NCI-H2107 treated with DMSO at 0.1 percent for 48 hours (cell line): ENCODE measurements around the gene PARD3B.

Source experiments
- DNase-seq: peaks from one replicate; lab custom pipeline; 2025; ENCODE audit not compliant: unreplicated experiment; lab: John Stamatoyannopoulos, UW

Gene PARD3B

DNA sequence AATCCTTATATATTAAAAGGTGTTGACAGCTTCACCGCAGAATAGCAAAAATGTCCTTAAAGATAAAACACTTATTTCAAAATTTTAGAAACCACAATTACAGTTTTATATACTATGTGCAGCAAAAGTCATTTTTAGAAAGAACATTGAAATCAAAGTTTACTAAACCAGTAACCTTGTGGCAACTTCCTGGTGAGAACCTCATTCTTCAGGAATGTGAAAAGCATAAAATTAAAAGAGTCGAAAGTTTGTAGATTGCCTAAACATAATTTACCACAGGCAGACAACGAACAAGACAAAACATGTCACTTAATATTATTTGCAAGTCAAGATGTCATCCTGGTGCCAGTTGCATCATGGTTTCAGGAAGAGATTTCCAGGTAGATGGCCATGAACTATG lies 1028.7 kb downstream of the PARD3B start:
- no peak for DNase-seq

DNA sequence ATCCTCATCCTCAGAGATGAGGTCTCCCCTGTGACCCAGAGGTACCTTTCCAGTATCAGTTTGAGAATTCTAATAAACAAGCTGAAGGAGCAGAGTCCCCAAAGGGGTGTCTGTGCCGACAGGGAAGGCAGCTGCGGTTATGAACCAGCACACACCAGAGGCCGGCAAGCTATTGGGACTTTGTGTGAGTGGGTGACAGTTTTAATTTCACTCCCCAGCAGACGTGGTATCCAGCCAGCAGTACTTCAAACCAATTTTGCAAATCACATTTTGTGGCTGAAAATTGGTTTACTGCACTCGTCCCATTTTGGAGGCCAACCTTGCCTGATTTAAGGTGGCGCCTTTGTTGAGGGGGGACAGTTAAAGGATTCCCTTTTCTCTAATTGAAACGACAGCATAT lies 1034.1 kb downstream of the PARD3B start:
- no peak for DNase-seq

DNA sequence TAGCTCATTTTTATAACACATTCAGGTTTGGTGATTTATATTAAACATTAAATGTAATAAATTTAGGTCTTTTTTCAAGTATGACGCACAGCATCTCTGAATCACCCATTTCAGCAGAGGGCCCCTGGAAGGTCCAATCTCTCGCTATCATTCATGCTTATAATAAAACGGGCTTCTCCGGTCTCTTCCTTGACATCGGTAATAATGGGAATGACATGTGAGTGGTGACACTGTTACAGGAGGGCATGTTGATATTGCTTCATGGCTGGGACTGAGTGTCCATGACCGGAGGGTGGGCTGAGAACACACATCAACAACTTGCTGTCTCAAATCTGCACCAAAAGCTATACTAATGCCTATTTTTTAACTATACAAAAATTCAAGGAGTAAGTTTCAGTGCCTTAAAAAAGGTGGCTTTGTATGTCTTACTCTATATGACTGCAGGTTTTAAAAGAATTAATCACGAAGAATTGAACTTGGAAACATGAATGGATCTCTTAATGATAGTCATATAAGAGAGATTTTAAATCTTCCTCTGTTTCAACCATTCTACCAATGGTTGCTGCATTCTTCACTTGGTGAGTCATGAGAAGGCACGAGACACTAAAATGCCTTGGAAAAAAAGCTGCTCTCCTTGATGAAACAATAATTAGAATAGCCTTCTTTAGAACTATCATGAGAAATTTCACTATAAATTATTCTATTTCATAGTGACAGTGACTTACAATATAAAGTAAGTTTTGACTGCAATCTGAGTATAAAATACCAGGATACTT lies 1035.1 kb downstream of the PARD3B start:
- DNase-seq = no peak

DNA sequence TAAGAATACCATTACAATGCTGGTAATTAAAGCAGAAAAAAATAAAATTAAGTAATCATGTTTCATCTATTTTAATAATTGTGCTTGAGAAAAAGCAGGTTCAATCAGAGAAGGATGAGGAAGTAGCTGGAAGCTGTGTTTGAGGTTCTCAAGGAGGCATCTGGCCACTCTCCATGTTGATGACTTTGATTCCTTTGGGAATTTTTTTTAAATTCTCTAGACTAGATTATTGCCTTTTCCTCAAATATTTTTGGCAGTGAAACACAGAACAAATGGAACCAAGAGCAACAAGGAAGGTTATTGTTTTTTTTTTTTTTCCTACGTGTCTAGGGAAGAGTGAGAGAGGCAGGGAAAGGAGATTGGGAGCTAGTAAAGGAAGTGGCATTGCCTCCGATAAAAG lies 1037.1 kb downstream of the PARD3B start:
- no peak for DNase-seq

DNA sequence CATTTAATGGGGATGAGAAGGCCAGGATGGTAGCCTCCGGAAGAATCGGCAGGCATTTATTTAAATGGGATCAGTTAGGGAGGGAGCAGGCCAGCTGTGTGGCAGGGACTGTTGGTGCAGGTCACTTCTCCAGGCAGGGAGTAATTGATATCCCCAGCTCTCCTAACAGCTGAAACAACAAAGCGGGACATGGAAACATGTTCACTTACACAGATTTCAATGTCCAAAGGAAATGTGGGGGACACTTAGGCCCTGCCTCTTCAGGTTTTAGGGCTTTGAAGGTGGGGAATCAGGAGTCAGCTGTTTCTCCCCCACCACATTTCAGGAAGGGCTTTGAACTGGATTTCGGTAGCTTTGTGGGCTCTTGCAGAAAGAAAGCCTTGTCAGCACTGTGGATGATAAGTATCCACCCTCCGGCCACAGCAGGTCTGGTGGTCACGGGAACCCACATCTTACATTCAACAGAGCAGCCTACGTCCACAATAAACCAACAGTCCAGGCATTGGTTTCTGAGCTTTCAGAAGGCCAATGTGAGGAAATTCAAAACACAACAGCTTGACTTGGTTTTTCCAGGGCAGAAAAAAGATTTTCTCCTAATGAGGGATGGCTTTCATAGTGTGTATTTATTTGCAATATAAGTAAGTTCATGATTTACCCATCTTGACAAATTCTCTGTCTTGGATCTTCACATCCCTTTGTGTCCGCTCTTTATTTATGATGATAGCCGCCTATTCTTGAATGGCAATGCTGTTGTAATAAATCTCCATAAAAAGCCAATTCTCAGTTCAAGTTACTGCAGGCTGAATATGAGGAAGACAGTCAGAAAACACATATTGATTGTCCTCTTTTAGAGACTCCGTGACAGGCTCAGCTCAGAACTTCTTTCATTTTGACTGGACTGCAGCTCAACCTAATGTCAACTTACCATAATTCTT lies 1040.4 kb downstream of the PARD3B start:
- peak; percentile 56 for DNase-seq

DNA sequence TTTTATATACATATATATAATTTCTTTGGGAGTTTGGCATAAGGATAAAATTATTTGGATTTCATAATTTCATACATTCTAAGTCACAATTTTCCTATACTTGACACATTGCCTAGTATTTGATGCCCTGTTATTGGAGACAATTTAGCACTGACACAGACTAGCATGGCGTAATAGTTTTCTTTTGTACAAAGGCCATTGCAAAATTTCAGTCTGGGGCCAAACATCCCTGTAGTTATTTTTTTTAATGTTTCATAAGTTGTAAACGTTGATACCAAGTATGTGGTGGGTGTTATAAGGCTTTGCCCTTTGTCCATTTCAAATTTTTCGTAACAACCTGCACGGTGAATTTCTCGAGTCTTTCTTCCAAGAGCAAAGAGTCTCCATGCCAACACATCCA lies 1041.4 kb downstream of the PARD3B start:
- no peak for DNase-seq

DNA sequence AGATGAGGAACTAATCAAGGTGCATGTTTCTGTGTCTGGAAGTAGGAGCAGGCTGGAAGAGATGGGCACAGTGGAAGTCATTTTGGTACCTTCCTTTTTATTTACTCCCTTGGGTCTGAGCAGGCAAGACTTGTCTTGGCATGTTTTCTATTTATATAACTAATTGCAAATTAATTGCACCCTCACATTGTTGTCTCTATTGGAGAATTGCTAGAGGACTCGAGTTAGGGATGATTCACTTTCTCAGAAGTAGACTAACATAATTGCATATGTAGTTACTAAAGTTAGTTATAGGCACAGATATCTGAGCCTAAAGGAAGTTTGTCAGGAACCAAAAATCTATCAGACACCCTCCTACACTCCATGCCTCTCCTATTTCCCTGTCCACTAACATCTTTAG lies 1044.2 kb downstream of the PARD3B start:
- DNase-seq = no peak

DNA sequence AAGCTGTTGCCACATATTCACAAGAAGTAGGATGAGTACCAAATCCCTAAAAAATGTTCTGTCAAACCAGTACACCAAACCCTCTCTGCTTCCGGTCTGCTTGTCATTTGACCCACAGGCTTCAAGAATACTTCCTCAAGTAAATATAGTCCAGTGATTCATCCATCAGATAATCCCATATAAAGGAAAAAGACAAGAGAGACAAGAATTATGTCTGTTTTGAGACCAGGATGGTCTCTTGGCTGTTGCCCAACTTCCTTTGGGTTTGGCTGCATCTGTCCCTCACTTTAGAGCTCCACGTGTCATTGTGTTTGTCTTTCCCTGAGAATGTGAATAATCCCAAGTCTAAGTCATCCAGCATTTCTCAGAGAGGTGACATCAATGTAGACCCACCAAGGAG lies 1045.5 kb downstream of the PARD3B start:
- no peak for DNase-seq

DNA sequence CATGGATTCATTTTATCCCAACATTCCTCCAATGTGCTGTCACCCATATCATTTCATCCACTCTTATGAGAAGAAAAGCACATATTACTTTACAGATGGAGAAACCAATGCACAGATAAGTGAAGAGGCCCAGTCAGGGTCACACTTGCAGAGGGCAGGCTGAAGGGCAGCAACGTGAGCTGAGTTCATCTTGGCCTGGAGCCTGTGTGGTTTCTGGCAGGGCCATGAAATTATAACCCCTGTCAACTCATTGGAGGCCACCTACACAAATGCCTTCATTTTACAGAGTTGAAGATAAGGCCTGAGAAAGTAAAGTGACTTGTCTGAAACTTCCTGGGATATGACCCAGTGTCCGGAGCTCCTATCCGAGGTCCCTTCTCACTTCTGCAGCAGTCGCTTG lies 1048.6 kb downstream of the PARD3B start:
- DNase-seq = no peak

DNA sequence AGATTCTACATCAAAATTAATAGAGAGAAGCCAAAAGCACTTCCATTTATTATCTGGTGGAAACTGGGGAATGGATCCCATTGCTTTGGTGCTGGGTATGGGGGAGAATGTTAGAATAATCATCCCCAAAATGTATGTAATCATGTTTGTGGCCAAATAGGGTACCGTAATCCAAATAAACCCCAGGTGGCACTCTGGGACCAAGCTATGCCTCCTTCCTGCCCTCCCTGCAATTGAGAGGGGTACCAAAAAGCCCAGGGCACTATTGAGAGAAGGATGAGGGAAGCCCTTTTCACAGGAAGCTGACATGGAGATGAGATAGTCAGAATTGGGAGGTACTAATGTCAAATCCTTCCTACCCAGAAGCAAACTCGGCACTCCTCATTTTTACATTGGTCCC lies 1051.3 kb downstream of the PARD3B start:
- no peak for DNase-seq

DNA sequence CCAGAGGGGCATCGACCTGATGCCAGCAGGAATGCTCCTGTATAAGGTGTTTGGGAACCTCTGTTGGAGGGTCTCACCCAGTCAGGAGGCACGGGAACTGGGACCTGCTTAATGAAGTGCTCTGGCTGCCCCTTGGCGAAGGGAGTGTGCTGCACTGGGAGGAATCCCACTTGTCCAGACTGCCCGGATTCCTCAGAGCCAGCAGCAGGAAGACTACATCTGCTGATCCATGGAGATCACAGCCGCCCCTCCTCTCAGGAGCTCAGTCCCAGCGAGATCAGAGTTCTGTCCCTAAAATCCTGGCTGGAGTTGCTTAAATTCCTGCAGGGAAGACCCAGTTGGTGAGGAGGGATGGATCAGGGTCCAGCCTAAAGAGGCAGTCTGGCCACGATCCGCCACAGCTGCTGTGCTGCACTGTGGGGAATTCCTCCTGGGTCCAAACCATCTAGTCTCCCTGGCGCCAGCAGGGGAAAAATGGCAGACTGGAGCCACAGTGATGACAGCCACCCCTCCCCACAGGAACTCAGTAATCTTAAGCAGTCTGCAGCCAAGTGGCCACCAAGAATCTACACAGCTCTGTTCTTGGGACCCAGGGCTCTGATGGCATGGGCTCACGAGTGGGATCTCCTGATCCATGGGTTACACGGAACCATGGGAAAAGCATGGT lies 1060.5 kb downstream of the PARD3B start:
- no peak for DNase-seq

DNA sequence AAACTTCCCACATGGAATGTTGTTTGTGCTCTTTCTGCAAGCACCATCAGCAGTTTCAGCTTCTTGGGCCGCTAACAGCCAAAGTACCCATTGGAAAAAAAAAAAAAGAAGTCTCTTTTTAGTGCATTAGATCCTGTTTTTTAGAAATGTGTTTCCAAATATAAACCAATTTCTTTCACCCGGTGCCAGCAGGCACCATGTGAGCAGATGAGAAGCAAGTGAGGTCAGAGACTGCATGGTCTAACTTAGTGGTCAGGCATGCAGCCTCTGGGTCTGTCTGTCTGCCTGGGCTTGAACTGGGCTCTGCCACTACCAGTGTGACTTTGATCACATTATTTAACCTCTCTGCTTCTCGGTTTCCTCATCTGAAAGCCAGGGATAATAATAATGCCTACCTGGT lies 1061.9 kb downstream of the PARD3B start:
- DNase-seq = no peak

DNA sequence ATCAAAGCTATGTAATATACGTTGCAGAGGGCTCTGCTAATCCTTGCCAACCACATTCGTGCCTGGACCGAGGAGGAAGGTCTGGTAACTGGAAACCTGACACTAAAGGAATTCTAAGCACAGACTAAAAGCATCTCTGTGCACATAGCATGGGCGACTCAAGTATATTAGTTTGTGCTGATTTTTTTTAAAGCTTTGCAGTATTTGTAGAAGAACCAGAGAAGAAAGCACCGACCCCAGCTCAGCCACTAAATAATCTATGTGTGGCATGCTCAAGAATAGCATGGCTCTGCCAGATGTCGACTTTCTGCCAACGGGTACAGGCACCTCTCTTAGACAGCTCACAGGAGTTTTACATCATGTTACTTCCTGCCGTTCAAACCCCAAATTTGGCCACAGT lies 1063.8 kb downstream of the PARD3B start:
- no peak for DNase-seq

DNA sequence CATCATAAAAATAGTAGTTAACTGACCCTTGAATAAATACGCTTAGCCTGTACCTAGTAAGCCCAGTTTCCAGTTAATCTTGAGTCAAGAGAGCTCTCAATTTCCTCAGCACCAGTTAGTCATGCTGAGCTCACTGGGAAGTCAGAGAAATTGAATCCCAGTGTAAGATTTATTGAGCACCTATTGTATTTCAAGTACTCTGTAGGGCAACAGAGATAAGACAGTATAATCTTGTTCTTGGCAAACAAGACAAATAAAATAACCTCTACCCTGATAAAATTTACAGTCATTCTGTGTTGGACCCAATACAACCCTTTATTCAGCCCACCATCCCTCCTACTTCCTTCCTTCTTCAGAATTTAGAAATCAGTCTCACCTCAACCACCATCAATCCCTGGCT lies 1065.2 kb downstream of the PARD3B start:
- no peak for DNase-seq

DNA sequence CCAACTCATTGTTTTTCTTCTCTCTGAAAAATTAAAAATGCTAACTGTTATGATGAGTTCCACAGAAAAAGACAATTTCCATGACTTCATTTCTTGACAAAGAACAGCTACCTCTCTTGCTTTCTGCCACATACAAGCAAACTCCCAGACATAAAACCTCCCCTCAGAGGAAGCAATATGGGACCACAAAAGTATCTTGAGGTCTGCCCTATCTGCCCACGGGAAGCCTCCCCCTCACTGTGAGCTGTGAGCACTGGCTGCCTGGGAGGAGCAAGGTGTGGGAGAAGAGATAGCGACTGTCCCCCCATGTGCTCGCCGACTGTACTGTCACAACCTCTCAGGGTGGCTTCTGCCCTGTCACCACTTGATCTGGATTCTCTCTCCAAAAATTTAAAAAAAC lies 1067.4 kb downstream of the PARD3B start:
- DNase-seq = no peak

DNA sequence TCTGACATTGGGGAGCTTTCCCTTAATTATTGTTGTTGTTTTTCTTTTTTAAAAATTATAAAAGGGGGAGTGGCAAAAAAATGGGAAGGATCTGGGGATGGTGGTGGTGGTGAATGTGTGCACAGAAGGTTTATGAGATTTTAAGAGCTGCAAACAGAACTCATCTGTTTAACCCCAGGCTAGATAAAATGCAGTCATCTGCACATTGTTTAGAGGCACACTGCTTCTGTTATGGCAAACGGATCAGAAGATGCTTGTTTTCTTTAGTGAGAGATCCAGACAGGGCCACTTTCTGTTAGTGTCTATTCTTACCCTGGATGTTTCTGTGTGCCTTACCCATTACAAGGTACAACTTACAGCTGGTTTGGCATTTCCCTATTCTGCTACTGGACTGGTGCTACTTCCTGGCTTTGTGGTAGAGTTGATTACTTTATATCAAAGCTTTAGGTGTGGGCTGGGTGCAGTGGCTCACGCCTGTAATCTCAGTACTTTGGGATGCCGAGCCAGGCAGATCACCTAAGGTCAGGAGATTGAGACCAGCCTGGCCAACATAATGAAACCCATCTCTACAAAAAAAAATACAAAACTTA lies 1068.8 kb downstream of the PARD3B start:
- DNase-seq = no peak

DNA sequence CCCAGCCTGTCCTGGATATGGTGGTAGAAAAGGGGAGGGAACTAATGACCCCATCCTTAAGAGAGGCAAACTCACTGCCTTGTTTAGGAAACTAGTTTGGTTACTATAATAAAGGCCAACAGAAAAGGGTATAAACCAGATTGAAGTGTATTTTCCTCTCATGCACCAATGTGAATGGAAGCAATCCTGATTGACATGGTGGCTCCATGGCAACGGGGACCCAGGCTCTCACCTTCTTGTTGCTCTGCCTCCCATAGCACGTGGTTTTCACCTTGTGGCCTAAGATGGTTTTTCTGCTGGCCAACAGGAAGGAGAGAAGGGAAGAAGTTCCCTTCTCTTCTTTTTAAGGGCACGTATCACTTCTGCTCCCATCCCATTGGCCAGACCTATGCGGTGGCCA lies 1069.7 kb downstream of the PARD3B start:
- no peak for DNase-seq

DNA sequence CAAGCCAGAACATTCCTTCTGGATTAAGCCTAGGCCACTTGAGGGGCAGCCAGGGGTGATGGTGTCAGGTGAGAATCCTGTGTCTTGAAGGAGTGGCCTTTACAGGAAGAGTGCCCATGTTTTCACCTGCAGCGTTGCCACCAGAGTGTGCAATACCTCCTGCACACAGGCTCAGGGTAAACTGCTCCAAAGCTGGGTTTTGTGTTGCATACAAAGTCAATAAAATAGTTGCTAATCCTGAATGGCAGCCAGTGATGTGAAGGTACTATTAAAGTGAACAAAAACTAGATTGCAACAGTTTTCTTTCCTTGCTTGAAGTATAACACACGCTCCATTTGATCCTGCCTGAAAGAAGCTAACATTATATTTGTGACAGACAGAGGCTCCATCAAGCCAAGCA lies 1072.6 kb downstream of the PARD3B start:
- no peak for DNase-seq

DNA sequence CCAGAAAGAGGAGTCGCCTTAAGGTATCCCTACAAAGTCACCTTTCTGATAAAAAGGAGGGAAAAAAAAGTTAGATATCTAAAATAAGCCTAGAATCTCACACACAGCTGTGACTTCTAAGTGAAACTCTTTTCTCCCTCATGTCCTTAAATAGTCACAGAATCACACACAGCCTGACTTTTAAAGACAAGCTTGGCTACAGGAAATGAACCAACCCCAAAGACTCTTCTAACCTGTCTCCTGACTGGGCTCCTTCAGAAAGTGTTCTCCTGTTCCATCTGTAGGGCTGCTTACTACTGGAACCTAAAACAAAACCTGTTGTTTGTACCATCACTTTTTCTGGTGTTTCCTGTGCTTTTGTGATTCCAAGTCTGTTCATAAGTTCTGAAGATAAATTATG lies 1074.3 kb downstream of the PARD3B start:
- DNase-seq = no peak

DNA sequence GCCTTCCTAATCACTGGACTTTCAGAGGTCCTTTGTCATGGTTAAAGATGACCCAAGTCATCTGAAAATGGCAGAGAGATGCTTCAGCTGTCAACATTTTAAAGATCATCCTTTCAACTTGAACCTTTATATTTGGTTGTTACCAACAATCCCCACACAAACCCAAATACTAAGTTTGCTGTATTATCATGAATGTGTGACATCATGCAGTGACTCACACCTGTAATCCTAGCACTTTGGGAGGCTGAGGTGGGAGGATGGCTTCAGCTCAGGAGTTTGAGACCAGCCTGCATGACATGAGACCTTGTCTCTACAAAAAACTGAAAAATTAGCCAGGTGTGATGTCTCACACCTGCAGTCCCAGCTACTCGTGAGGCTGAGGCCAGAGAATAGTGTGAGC lies 1081.8 kb downstream of the PARD3B start:
- no peak for DNase-seq

DNA sequence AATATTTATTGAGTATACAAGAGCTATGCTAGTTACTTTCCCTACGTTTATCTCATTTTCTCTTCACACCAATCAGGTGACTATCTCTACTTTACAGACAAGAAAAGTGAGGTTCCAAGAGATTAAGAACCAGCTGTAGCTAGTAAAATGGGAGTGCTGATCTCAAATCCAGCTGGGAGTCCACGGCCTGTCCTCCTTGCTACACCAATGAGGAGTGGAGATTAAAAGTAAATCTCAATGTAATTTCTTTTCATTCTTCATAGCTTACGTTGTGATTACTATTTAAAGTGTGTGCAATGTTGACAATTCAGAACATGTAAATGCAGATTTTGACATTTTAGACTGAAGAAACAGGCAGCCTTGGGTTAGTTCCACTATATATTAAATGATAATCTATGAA lies 1083.1 kb downstream of the PARD3B start:
- DNase-seq = no peak
